Stimulated activated CD4-positive, alpha-beta T cell treated with anti-CD3 and anti-CD28 coated beads, TNF-alpha, amount 100 ng/mL, for 48 hours (primary cell): ENCODE data around the gene CDCA7.
"Not testable (repeated sequence)": the region's sequence is repeated elsewhere in the genome, so short reads cannot be mapped to it uniquely, and the experiment has no call there.

Experiments
- DNase-seq, 3 donors: peaks; one replicate each; pipeline ENCODE4 v3.0.0-alpha.2; 2020; ENCODE audit warnings: low read depth in 3 of 3

CDCA7 gene

GRCh38 chr2:173354582-173355131 lies at the start of gene CDCA7:
Gene CDCA7 (plus strand): TSS chr2:173354872. CDS start chr2:173354964, 92 bp downstream.
- DNase-seq: peak; percentile 59 to 70 (median 60)

- no peak for DNase-seq
Measured at GRCh38 chr2:173305303-173305702, 49.4 kb upstream of the CDCA7 start.

GRCh38 chr2:173307293-173307692 lies 47.4 kb upstream of the CDCA7 start:
- no peak for DNase-seq

- DNase-seq: not testable (repeated sequence)
Measured at GRCh38 chr2:173309370-173309769, 45.3 kb upstream of the CDCA7 start.

GRCh38 chr2:173311844-173312606 lies 42.6 kb upstream of the CDCA7 start:
- DNase-seq: no peak

- DNase-seq: no peak
Measured at GRCh38 chr2:173323371-173323770, 31.3 kb upstream of the CDCA7 start.

- no peak for DNase-seq
Measured at GRCh38 chr2:173326806-173327205, 27.9 kb upstream of the CDCA7 start.

GRCh38 chr2:173327421-173327820 lies 27.3 kb upstream of the CDCA7 start:
- DNase-seq: no peak

- DNase-seq: not testable (repeated sequence)
Measured at GRCh38 chr2:173333003-173333402, 21.7 kb upstream of the CDCA7 start.

- no peak for DNase-seq
Measured at GRCh38 chr2:173339807-173340206, 14.9 kb upstream of the CDCA7 start.

- no peak for DNase-seq
Measured at GRCh38 chr2:173343921-173344320, 10.8 kb upstream of the CDCA7 start.

GRCh38 chr2:173346035-173346434 lies 8.6 kb upstream of the CDCA7 start:
- DNase-seq: no peak

- DNase-seq: no peak
Measured at GRCh38 chr2:173347305-173348168, 7.1 kb upstream of the CDCA7 start.

GRCh38 chr2:173349287-173349686 lies 5.4 kb upstream of the CDCA7 start:
- DNase-seq: no peak

GRCh38 chr2:173350383-173350782 lies 4.3 kb upstream of the CDCA7 start:
- no peak for DNase-seq

- DNase-seq: no peak
Measured at GRCh38 chr2:173351879-173352278, 2.8 kb upstream of the CDCA7 start.

- no peak for DNase-seq
Measured at GRCh38 chr2:173353556-173353955, 1.1 kb upstream of the CDCA7 start.

GRCh38 chr2:173354073-173354581 lies 545 bp upstream of the CDCA7 start:
- DNase-seq: peak in 1 of 3 donors; percentile 49

- DNase-seq: peak in 2 of 3 donors; percentile 6 to 24
Measured at GRCh38 chr2:173355132-173355865, 627 bp downstream of the CDCA7 start.

- peak in 2 of 3 donors; percentile 9 to 12 for DNase-seq
Measured at GRCh38 chr2:173355866-173356508, 1.3 kb downstream of the CDCA7 start.

GRCh38 chr2:173357346-173357745 lies 2.7 kb downstream of the CDCA7 start:
- no peak for DNase-seq
